GM19193 (cell line): ENCODE results near the gene NOC3L.

Source experiments
- POLR2A ChIP-seq: IDR thresholded peaks from 4 replicates; pipeline ENCODE4 v1.6.1; 2011; ENCODE audit not compliant: insufficient read depth, insufficient read length; ENCODE audit errors: extremely low read depth

The NOC3L gene, protein sequence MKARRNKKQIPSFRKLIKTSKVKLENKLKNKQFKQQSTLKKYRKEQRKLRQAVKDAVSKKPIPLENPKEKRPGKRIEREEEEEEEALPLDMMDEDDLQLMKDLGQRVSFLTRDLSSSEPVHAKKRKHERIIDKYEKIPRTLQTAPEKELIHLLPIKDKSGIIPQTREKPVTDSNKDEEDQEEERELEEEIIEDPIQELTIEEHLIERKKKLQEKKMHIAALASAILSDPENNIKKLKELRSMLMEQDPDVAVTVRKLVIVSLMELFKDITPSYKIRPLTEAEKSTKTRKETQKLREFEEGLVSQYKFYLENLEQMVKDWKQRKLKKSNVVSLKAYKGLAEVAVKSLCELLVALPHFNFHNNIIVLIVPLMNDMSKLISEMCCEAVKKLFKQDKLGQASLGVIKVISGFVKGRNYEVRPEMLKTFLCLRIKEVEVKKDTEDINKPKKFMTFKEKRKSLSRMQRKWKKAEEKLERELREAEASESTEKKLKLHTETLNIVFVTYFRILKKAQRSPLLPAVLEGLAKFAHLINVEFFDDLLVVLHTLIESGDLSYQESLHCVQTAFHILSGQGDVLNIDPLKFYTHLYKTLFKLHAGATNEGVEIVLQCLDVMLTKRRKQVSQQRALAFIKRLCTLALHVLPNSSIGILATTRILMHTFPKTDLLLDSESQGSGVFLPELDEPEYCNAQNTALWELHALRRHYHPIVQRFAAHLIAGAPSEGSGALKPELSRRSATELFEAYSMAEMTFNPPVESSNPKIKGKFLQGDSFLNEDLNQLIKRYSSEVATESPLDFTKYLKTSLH

DNA sequence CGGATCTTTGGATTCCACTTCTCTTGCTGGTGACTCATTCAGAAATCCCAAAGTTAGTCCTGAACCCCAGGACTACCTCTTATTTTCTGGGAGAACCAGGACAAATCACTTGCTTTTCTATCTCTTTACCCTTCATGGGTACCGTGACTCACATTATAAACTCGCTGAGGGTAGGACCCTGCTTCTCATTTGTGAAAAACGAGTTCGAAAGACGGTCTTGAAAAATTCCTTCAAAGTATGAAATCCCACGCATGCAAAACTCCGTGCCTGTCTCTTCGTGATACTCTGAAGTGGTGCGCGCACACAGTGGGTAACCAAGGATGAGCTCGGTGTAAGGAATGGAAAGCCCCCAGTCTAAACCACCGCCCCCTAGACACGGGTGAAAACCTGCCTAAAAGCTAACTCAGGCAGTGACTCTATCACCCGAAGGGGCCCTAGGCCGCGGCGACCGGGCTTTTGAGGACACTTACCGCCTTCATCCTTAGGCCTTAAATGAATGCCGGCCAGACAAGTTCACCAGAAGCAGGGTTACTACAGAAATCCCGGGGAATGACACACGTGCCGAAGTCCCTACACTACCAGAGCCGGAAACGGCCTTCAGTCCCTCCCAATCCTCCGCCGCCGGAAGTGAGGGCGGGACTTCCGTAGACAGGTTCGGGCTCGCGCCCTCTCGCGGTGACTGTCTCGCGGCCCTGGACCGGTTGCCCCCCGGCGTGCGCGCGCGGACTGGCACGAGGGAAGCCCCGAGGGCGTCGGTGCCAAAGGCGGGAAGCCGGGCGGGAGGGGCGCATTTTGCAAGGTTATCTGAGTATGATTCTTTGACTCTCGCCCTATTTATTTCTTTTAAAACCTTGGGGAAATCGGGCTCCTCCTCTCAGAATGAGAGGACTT lies at the start of gene NOC3L:
Gene NOC3L (minus strand): TSS at position 580 of the 891 bp plus-strand sequence. CDS start 101 bp downstream, at position 479.
- peak; percentile 85 for TF ChIP-seq POLR2A

DNA sequence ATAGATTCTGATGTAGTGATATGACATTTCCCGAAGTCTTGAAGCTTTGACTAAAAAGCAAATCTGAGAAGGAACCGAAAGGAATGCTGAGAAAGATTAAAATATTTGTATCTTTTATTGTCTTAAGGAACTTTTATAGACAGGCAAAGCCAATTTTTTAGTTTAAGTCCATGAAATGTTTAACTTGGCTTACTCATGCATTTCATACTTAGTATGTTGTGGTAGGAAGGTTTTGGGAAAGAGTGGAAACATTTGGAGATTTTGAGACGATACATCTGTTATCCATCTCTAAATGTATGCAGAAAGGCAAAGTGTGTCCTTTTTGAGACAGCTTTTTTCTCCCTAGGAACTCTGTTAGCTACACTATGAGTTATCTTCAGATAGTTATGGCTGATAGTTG lies 49.7 kb upstream of the NOC3L start:
- no peak for TF ChIP-seq POLR2A

DNA sequence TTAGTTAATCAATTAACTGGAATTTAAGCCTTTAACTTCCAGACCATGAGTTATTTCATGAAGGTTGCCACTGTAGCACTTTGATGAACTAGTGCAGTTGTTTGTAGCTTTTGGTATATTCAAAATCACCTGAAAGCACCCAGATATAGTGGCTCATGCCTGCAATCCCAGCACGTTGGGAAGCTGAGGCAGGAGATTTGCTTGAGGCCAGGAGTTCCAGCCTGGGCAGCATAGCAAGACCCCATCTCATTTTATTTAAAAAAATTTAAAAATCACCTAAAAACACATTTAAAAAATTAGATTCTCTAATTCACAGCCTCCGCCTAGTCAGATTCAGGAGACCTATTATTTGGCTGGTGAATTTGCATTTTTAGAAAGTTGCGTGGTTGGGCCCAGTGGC lies 48.6 kb upstream of the NOC3L start:
- no peak for TF ChIP-seq POLR2A

DNA sequence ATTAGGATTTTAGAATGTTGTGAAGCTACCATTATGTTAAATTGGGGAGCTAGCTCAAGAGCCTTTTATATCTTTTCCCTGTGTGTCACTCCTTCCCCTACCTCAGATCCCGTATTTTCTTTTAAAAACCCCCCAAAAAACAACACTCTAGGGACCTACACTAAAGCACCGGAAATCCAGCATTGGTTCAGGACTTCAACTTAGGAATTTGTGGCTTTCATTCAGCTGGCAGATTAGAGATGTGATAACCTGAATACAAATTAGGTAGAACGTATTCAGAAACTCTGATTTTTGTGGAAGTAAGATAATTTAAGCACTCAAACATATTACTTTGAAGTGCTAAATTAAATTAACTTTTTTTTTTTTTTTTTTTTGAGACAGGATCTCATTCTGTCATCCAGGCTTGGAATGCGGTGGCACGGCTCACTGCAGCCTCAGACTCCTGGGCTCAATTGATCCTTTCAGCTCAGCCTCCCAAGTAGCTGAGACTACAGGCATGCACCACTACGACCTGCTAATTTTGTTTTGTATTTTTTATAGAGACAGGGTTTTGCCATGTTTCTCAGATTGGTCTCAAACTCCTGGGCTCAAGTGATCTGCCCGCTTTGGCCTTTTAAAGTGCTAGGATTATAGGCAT lies 46.4 kb upstream of the NOC3L start:
- no peak for TF ChIP-seq POLR2A

DNA sequence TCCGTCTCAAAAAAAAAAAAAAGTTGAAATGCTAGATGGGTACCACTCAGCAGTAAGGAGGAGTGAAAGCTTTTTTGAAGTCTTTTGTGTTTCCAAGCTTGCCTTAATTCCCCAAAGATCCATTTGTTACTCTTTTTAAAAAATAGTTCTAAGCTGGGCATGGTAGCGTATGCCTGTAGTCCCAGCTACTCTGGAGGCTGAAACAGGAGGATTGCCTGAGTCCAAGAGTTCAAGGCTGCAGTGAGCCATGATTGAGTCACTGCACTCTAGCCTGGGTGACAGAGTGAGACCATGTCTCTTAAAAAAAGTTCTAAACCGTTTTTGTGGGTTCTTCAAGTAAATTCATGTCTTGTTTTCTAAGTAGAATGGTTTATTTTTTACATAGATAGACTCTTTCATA lies 44.9 kb upstream of the NOC3L start:
- TF ChIP-seq POLR2A, result no peak

DNA sequence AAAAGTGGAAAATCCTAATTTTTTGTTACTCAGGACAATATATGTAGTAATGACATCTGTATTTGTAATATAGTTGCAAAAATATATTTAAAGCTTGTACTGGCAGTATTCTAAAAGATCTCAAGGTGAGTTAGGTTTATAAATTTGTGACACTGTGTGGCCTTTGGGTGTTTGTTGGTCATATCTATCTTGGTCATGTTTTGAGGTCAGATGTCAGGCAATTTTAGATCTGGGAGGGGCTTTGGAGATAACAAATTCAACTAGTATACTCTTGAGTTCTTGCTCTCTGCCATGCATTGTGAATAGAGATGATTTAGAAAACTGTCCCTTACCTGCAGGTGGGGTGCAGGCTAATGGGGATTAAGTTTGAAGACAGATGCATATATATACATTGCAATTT lies 42.7 kb upstream of the NOC3L start:
- TF ChIP-seq POLR2A, result no peak

DNA sequence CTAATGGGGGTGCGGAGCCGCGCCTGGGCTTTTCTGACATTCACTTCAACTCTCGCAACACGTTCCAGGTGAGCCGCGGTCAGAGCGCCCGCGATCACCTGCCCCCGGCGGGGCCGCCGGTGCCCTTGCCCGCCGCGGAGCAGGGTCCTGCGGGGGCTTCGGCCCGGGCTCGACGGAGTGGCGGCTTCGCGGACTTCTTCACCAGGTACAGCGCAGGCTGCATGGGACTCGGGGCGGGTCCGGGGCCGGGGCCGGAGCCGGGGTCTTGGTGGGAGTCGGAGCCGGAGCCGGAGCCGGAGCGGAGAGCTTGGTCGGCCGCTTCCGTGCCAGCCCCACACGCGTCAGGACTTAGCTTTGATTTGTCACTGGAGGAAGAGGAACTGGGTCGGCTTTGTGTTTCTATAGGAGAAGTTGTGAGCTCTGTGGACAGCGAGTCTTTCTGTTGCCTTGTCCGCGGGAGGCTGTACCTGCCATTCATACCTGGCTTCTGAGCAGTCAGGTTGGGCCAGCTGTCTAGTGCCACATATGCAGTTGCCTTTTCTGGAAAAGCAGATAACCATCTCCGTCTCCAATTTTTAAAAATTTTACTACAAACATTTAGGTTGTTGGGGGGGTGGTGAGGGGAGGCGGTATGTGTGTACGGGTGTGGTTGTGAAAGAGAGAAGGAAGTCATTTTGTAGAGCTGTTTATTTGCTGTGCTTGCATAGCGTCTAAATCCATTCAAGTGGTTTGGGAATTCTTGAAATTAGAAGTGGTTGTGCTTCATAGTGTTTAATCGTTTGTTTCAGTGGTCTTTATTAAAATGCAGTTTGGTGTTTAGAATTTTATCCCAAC lies 40.9 kb upstream of the NOC3L start:
- TF ChIP-seq POLR2A, result peak; percentile 54

DNA sequence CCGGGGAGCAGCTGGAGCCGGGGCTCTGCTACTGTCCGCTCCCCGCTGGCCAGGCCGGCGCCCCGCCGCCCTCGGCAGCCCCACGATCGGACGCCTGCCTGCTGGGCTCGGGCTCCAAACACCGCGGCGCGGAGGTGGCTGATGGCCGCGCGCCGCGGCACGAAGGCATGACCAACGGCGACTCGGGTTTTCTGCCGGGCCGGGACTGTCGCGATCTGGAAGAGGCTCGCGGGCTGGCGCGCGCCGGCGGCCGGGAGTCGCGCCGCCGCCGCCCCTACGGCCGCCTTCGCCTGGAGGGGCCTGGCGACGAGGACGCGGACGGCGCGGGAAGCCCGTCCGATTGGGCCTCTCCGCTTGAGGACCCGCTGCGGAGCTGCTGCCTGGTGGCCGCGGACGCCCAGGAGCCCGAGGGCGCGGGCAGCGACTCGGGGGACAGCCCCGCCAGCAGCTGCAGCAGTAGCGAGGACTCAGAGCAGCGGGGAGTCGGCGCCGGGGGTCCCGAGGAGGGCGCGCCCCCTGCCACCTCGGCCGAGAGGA lies 40.2 kb upstream of the NOC3L start:
- no peak for TF ChIP-seq POLR2A

DNA sequence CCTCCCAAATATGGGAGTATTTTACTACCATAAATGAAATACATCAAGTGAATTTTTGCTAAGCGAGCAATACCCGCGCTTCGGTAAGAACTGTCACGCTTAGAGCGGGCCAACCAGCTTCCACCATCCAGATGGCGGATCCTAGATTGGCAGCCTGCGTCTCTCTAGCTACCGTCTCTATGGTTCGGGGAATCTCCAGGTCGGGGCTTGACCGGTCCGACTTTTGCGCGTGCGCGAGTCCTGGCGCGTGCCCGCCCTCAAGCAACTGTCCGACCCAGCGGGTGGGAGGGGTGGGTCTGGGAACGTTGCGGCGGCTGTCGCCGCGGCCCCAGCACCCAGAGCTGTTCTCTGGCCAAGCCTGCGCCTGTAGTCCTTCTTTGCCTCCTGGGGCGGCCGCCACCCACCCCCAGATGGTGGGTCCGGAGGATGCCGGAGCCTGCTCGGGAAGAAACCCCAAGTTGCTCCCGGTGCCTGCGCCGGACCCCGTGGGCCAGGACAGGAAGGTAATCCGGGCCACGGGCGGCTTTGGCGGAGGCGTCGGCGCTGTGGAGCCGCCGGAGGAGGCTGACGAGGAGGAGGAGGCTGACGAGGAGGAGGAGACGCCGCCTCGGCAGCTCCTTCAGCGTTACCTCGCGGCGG lies 39.6 kb upstream of the NOC3L start, which contains the start of gene TBC1D12:
Gene TBC1D12 (plus strand): TSS at position 338 of the 639 bp plus-strand sequence. CDS start 73 bp downstream, at position 411.
- peak; percentile 53 for TF ChIP-seq POLR2A

DNA sequence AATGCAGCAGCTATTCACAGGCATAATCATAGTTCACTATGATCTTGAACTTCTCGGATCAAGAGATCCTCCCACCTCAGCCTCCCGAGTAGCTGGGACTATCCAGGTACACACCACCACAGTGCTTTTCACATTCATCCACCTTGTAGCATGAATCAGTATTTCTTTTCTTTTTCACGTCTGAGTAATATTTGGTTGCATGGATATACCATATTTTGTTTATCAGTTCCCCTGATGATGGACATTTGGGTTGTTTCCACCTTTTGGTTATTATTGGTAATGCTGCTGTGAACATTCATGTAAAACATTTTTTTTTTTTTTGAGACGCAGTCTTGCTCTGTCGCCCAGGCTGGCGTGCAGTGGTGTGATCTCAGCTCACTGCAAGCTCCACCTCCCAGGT lies 36.0 kb upstream of the NOC3L start:
- no peak for TF ChIP-seq POLR2A

DNA sequence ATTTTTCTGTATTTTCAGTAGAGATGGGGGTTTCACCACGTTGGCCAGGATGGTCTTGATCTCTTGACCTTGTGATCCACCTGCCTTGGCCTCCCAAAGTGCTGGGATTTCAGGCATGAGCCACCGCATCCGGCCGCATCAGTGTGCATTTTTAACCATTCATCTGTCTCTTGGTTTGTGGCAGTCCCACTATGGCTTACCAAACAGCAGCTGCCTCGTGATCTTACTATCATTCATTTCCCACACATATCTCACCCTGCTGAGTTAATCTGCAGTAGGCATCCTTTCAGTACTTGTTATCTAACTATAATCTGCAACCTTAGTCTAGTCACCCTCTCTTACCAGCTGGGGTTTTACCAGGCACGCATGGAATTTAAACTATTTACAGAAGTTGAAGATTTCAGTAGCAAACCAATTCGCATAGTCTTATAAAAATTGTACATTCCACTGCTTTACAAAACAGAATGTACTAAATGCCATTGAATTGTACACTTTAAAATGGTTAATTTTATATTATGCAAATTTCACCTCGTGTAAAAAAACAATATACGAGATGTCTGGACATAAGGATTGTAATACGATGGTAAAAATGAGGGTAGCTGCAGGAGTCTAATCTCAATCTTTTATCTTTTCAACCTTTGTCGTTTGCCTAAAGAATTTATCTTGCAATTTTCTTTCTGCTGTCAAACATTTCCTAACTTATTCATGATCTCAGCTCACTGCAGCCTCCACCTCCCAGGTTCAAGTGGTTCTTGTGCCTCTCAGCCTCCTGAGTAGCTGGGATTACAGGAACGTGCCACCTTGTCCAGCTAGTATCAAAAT lies 35.0 kb upstream of the NOC3L start:
- TF ChIP-seq POLR2A, result no peak

DNA sequence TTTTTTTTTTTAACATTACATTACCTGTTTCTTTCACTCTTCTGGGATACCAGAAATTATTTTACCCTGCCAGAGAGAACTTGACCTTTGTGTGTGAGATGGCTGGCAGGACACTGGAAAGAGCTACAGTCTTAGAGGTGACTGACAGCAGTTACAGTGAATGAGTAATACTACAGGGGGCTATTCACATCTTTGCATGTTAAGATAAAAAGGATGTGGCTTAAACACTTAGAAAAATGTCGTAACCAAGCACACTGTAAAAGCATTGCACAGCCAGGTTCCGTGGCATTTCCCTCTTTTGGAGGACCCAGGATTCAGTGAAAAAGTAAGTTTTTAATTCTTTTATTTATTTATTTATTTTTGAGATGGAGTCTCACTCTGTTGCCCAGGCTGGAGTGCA lies 20.8 kb upstream of the NOC3L start:
- no peak for TF ChIP-seq POLR2A
